ENCODE results near the gene ENOX1.

Gene ENOX1

DNA sequence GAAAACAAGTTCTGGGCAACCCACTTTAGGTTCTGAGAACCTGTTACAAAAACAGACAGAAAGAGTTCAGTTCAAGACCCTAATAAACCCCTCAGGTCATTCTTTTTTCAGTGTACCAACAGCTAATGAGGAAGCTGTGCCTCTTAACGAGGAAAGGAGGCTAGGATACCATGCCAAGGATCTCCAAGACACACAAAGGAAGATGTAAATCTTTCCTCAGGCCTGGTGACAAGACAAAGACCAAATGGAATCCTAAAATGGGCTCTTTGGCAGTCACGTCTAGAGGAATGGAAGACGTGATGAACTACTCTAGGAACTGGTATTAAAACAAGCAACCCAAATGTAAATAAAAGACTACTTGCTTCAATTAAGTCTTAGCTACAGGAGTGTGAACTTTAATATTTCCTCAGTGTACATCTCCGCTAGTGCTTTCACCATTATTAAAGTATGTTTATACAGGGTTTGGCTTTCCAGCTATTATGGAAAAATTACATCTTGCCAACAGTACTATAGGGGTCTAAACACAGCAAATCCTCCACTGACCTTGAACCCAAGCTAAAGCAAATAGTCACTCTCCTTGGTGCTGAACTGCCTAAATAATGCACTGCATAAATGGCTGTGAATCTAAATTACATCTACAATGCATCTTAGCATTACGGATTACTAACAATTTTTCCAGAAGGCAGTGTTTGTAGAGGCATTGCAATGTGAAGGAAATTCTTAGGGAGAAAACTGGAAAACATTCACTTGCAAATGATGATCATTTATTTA, 42.3 kb downstream of the ENOX1 start:
- no peak for DNase-seq (ENCODE audit: low read depth)

DNA sequence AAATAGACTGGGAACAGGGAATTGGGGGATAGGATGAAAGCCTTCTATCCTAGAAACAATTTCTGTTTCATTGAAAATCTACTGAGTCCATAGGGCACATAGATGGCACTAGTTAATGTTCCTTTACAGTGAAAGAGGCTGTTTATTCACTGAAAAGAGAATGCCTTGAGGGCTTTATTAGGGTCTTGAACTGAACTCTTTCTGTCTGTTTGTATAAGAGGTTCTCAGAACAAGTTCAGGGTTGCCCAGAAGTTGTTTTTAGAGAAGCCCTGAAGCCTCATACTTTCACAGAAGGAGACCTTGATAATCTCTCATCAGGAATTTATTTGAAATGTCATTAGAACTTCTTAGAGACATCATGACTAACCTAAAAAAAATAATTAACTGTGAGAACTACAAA, 43.9 kb downstream of the ENOX1 start:
- DNase-seq (ENCODE audit: low read depth): no peak

GRCh38 chr13:43737392-43737923, 49.3 kb downstream of the ENOX1 start:
- DNase-seq (ENCODE audit: low read depth): no peak

GRCh38 chr13:43732726-43733125, 54.0 kb downstream of the ENOX1 start:
- DNase-seq (ENCODE audit: low read depth): no peak

DNA sequence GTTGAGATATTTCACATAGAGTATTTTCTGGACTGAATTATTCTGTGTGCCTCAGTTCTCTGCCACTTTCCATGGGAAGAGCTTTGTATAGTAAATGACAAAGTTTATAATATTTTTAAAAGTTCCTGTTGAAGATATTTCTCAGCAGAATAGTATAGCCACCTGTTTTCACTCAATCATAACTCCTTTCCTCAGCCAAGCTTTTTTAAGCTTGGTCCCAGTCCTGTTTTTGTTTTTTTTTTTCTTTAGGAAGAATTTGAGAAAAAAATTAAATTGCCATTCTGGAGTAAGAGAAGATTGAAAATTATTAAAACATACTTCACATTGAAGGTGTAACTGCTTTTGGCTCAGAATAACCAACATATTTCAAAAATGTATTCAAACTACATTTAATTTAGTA, 55.5 kb downstream of the ENOX1 start:
- DNase-seq (ENCODE audit: low read depth): no peak

- DNase-seq (ENCODE audit: low read depth): no peak
Measured at GRCh38 chr13:43730642-43731041, 56.1 kb downstream of the ENOX1 start.

DNA sequence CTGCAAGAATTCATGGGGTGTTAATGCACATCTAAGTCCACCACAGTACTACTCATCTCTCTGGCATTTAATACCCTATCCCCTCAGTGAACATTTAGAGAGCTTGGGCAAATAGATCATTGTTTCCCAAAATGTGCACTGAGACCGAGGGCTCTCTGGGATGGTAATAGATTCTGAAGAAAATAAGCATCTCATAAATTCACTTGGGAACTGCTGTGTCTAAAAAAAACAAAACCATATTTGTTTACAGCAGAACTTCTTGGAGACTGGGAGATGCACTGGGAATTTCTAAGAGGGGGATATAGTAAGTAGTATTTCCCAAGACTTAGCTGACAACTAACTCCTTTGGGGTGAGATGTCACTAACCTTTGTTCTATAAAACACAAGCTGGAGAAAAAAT, 58.4 kb downstream of the ENOX1 start:
- DNase-seq (ENCODE audit: low read depth): no peak

DNA sequence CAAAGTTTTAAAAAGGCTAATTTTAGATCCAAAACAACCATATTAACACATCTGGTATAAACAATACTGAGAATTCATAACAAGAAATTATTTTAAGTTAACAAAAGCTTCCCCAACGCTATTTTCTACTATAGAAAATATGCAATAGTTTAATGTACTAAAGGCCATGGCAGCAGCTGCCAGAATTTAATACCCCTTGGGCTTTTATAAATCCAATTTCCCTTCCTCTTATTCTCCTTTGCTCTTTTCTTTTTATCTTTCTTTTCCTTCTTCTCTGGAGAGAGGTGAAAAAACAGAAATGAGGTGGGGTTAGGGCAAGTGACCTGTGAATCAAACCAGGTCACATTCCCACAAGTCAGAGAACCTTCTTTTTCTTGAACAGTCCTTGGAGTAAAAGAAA, 58.9 kb downstream of the ENOX1 start:
- no peak for DNase-seq (ENCODE audit: low read depth)

- DNase-seq (ENCODE audit: low read depth): no peak
Measured at GRCh38 chr13:43725460-43725859, 61.3 kb downstream of the ENOX1 start.

DNA sequence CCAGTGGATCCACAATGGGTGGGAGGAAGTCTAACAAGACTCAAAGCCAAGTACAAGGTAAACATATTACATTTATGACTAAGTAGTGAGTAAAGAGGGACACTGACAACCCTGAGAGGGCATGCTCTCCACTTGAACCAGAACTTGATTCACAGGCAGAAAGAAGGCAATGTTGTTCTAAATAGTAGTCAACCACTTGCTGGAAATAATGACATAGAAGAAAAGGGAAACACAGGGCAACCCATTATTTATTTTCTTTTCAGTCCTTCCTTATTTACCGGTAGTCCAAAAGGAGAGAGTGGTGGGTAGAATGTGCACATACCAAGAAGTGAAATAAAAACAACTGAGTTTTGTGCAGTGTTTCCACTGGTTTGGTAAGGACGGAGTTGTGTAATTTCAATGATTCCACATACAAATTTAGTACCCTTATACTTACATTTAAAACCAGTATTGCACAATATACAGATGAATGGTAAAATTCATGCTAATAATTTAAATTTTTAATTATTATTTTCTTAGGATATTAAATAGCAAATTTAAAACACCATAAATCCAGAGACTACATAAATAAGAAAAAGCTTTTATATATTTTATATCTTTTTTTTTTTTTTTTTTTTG, 65.9 kb downstream of the ENOX1 start:
- DNase-seq (ENCODE audit: low read depth): no peak

DNA sequence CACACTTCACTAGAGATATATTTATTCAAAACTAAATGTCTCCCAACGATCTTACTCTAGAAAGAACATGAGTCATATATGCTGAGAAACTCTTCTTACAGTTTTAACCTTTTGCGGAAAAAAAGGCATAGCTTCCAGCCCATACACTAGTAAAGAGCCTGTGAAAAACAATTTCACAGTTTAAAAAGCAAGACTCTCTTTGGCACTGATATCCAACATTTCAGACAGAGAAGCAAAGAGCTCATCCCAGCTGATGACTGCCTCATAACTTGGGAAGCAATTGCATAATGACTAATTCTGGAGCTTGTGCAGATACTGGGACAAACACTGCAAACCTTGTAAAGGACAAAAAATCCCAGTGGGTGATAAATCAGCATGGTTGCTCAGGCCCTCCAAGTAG, 88.0 kb downstream of the ENOX1 start:
- DNase-seq (ENCODE audit: low read depth): no peak

GRCh38 chr13:43698009-43698408, 88.8 kb downstream of the ENOX1 start:
- no peak for DNase-seq (ENCODE audit: low read depth)

DNA sequence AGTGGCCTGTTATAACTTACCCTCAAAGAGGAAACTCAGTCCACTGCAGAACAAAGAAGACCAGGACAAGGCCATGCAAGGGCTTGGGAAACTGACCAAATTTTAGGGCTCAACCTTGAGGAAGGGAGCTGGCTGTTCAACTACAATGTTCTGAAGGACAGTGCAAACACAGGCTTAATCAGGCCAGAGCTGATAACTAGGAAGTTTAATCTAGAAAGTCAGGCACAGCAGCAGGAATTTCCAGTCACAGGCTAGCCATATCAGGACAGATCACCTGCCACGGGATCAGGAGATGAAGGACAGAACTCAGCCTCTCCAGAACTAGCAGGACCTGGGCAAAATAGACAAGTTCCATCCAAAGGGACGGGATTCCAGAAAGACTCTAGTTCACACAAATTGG, 89.4 kb downstream of the ENOX1 start:
- no peak for DNase-seq (ENCODE audit: low read depth)

DNA sequence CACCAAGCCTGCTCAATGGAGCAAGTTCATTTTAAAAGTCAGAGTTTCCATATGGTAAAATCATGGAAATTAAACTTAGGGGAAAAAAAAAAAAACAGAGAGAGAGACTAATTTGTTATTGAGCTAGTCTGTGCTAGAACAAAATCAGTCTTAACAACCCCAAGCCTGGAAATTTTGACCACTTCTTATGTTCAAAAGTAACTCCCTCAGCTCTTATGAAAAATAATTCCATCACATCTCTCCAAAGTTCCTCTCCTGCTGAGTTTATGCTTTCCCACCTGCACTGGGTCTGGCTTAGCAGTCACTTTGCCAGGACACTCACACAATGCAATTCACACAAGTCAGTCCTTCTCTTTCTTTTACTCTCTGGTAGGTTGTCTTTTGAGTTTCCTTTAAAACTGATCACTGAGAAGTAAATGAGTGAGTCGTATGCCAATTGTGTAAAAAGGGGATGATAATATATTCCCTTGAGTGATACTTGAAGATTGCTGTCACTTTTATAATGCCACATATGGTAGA, 92.6 kb downstream of the ENOX1 start:
- DNase-seq (ENCODE audit: low read depth): no peak

DNA sequence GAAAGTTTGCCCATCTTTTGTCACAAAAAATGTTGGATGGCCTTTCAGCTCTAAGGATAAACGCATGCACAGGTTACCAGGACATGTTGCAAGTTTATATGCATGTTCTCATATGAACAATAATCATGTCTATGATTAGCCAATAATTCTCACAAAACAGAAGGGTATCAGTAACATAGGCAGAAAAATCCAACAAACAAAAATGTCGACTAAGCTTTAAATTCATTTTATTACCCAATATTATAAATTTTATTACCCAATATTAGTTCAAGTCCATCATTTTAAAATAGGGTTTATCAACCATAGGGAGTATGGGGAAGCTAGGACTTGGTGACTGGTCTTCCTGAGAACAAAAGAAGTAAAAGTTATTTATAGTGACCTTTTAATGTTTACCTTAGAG, 93.1 kb downstream of the ENOX1 start:
- DNase-seq (ENCODE audit: low read depth): no peak

DNA sequence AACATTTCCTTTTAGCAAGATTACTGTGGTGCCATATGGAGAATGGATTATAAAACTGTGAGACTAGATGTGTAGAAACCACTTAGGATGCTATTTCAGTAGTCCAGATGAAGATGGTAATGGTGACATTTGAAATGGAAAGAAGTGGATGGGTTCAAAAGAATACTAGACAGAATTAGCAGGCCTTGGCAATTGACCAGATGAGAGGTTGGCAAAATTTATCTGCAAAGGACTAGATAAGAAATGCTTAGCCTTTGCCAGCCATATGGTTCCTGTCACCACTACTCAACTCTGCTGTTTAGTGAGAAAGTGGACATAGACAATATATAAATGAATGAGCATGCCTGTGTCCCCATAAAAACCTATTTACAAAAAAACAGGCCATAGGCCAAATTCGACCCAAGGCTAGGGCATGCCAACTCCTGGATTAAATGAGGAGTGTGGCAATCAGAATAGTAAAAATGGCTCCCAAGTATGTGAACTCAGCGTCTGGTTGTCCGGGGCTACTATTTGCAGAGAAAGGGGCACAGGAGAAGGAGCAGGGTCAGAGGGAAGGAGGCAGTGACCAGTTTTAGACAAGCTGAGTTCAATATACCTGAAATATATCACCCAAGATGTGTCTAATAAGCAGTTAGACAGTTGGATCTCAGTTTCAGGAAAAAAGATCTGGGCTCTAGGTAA, 98.4 kb downstream of the ENOX1 start:
- no peak for DNase-seq (ENCODE audit: low read depth)

- DNase-seq (ENCODE audit: low read depth): no peak
Measured at GRCh38 chr13:43687038-43687437, 99.7 kb downstream of the ENOX1 start.

DNA sequence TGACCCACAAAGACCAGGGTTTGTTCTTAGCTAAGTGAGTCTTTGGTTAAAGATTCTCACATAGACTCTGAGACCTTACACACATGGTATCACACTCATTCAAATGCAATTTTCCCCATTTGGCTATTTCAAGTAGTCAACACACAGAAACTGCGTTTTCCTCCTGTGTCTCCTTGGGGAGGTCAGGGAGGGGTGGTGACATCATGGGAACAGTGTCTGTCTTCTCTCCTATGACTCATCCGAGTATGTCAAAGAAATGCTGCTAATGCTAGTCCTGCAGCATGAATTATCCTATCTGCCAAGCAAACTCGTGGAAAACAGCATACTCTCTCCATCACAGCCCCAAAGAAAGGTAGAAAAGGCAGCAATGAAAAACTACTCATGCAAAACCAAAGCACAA, 100.2 kb downstream of the ENOX1 start:
- DNase-seq (ENCODE audit: low read depth): no peak

DNA sequence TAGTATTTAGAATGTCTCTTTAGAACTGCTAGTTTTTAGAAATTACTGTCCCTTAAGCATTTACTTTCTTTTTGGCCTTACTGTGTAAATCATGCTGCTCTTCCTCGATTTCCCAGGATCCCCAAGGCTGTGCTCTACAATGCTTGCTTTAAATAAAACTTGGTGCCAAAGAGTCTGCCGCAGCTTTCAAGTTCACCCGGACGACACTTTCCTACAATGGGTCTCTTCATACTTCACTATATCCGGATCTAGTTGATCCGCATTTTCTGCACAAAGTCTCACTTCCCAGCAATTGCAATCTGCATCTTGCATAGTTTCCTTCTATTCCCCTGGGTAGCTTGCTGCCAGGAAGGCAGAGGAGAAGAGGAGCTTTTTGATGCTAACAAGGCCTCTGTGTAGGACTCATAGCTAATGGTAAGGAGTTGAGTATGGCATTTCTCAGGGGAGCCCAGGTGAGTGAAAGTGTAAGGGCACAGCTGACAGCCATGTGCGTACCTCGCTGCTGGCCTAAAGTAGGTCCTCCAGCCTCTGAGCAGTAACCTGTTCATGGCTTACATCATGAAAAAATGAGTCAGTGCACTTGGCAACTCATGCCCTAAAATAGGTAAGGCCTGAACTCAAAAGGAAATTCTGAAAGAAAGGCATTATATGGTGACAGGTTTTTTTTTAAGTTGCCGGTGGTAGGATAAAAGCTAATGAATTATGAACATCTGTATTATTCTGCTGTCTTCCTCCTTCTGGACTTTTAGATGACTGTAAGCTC, 101.6 kb downstream of the ENOX1 start:
- DNase-seq (ENCODE audit: low read depth): no peak

DNA sequence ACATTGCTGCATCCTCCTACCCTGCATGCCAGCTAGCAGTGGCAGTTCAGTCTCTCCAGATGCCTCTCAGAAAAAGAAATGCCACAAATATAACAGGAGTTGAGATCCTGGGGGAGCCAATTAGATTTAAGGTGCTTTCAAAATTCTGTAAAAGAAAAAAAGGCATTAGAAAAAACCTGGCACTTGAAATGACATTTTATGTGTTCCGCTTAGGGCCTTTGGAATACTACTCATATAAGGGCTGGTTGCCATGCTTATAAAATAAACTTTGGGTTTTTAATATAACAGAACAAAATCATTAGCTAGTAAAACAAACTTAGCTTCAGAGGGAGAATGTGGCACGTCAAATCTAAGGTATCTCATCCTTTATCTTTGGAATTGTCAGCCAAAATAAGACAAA, 104.1 kb downstream of the ENOX1 start:
- DNase-seq (ENCODE audit: low read depth): no peak

DNA sequence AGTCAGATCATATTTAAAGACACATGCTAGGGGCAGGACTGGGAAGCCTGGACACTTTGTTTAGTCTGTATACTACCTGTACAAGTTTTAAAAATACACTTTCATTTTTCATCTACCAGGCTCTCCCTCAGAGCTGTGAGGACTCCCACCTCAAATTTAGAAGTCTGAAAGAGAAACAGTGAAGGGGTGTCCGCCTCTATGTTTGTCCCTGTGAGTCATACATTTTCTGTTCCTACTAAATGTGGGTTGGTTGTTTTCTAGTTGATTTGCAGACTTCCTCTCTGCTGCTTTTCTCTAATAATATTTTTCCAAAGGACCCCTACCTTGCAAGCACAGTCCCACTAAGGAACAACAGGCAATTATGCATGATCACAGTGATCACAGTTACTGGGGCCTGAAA, 110.5 kb downstream of the ENOX1 start:
- DNase-seq (ENCODE audit: low read depth): no peak

DNA sequence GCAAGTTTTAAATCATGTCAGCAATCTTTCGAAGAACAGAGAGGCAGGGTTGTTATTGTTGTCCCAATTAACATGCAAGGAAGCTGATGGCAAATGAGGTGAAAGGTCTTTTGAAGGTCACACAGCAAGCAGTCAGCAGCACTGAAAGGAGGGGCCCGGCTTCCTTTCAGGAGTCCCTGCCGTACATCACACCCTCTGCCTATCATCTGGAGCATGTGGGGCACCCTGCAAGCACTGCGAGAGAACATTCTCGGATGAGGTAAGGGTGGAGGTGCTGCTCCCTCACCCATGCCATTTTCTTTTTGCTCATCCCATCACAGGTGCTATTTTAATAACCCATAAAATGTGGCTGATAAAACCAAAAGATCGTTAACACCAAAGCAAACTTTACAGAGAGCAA, 111.2 kb downstream of the ENOX1 start:
- no peak for DNase-seq (ENCODE audit: low read depth)

Data from activated gamma-delta T cell treated with anti-CD3 and anti-CD28 coated beads, Interleukin-2, amount 50 U/mL, for 16 hours (primary cell).